GM18870 (cell line): ENCODE data around the gene PCBP2.
A peak's percentile ranks its signal among the peaks of the same experiment; 100 is the strongest.
"Not testable (repeated sequence)": the region's sequence is repeated elsewhere in the genome, so short reads cannot be mapped to it uniquely, and the experiment has no call there.

ENCODE experiments used
- ATAC-seq: cut with Tn5 transposase; IDR thresholded peaks from one replicate; pipeline ENCODE4 v1.9.1; 2021; ENCODE audit warnings: moderate library complexity; ENCODE audit not compliant: unreplicated experiment

The PCBP2 gene

DNA sequence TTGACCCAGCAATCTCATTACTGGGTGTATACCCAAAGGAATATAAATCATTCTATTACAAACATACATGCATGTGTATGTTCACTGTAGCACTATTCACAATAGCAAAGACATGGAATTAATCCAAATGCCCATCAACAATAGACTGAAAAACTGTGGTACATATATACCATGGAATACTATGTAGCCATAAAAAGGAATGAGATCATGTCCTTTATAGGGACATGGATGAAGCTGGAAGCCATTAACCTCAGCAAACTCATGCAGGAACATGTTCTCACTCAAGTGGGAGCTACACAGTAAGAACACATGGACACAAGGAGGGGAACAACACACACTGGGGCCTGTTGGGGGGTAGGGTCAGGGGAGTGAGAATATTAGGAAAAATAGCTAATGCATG lies 12.3 kb upstream of the PCBP2 start:
- ATAC-seq, result not testable (repeated sequence)

DNA sequence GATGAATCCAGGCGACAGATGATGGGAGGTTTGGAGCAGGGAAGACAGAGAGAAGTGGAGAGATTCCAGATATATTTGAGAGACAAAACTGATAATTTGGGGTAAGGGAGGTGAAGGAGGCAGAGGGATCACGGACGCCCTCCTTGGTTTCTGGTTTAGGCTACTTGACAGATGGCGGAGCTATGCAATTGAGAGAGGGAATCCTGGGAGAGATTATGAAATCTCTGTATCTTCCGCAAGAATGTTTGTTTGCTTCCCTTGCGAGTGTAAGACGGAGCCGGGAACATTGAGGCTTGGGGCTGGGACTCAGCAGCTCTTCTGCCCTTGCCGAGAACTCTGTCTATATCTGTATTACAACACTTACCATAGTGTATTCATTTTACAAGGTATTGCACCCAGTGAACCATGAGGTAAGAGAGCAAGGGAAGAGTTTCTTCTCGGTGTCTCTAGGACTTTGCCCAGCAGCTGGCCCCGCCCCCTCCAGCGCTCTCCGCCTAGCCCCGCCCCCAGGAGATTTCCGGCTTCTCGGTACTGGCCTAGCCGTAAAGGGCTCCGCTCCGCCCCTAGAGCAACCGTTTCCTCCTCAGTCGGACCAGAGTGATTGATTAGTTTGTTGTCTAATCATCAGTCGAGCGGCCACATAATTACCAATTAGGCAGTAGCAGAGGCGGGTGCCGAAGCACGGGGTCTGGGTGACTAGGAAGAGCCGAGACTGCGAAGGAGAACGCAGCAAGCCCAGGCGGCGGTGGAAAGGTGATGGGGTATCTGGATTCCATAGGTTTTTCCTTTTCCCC lies 10.7 kb upstream of the PCBP2 start, which contains the start of gene PRR13:
Gene PRR13 (plus strand): TSS at position 695 of the 794 bp plus-strand sequence. CDS start 981 bp downstream, outside the sequence.
- ATAC-seq, result peak; percentile 96

DNA sequence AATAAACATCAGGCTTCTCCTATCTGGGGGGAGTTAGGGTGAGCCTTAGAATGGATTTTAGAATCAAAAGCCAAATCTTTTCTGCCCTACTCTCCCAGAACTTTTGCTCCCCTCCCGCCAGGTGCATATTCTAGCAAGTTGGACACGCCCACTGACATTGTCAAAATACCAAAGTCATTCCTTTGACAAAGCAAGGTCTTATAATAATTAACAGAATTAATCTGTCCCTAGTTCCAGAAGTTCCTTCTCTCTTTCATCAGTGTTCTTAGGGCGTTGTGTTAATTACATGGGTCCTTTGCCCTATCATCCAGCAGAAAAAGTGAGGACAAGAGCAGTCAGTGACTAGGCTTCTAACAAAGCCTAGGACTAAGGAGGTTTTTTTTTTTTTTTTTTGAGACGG lies 7.9 kb upstream of the PCBP2 start:
- ATAC-seq, result no peak

DNA sequence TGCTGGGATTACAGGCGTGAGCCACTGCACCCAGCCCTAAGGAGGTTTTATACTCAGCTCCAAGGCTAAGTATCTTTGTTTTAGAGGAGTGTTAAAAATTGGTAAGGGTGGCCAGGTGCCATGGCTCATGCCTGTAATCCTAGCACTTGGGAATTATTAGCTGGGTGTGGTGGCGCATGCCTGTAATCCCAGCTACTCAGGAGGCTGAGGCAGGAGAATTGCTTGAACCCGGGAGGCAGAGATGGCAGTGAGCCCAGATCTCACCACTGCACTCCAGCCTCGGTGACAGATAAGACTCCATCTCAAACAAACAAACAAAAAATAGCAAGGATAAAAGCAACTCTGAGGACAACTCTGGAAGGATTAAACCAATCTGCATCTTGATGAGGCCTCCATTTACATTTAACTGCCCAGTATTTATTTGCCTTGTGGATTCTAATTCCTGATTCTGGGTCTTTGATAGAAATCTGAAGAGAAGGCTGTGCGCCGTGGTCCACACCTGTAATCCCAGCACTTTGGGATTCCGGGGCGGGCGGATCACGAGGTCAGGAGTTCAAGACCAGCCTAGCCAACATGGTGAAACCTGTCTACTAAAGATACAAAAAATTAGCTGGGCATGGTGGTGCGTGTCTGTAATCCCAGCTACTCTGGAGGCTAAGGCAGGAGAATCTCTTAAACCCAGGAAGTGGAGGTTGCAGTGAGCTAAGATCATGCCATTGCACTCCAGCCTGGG lies 7.1 kb upstream of the PCBP2 start:
- not testable (repeated sequence) for ATAC-seq

DNA sequence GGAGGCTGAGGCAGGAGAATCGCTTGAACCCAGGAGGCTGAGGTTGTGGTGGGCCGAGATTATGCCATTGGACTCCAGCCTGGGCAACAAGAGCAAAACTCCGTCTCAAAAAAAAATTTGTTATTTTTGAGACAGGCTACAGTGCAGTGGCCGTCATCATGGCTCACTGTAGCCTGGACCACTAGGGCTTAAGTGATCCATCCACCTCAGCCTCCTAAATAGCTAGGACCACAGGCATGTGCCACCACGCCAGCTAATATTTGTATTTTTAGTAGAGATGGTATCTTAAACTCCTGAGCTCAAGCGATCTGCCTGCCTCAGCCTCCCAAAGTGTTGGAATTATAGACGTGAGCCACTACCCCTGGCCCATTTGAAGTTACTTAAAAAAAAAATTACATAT lies 966 bp upstream of the PCBP2 start:
- ATAC-seq, result no peak

DNA sequence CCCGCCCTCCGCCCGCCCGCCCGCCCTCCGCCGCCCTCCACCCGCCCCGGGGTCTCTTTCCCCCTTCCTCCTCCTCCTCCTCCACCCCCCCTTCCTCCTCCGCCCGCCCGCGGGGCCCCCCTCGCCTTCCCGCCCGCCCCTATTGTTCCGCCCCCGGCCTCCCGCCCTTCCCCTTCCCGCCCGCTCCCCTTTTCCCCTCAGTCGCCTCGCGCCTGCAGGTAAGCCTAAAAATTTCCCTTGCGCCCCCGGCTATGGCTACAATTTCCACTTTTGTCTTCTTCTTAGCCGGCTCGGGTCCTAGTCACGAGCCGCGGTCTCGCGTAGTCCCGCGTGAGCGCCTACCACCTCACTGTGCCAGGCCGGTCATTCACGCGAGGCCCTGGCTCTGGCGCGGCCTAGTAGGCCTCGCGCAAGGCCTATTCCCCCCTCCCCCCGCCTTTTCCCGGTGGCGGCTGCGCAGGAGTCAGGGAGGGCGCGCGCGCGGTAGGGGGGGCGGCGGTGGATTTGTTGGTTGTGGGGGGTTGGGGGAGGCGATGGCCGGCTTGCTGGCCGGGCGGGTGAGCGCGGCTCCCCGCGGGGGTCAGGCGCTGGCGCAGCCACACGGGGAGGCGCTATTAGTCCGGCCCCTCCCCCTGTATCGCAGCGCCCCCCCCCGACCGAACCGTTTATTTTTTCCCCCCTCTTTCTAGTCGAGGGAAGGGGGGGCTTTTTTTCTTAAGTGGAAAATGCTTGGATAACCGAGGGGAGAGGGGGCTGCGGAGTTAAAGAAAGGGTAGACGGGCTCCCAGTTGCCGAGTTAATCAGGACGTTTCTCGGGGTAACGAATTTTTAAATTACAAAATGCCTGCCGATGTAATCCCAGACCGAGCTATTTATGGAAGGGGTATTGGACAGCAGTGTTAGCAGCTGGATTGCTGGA lies 516 bp downstream of the PCBP2 start:
- no peak for ATAC-seq

DNA sequence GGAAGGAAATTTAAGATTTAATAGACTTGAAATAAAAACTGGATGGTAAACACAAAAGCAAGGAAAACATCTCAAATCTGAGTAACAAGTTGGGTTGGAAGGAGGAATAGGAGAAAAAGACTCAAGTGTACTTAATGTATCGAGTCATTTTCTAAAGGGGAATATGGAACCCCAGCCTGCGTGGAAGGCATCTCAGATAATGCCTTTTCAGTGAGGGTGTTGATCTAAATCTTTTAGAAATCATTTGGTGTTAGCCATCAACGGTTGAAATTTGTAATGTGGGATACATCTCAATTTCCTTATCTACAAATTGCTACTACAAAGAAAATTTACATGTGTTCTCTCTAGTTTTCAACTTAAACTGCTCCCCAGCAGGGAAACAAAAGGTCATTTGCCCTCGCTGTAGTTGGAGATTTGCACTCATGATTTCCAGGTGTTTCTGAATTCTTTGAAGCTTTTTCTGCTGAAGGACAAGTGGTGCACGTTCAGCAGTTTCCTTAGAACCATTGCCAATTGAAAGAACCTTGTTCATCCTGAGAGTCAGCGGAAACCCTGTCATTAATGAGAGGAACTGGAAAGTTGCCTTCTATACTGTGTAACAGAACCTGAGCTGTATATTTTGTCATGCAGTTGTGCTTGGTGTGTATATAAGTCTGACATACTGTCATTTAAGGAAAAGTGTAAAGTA lies 2.2 kb downstream of the PCBP2 start:
- no peak for ATAC-seq

DNA sequence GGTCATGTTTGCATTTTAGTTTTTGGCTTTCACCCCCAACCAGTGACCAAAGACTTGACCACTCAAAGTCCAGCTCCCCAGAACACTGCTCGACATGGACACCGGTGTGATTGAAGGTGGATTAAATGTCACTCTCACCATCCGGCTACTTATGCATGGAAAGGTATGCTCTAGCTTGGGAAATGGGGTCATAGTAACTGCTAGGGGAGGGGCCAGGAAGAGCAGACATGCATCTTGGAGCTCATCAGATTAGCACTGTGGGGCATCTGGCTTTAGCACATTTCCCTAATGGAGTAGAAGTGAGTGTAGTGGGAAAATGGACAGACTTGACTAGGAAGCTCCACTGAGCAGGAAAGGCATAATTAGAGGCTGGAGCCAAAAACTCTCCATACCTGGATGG lies 2.8 kb downstream of the PCBP2 start:
- ATAC-seq, result no peak

DNA sequence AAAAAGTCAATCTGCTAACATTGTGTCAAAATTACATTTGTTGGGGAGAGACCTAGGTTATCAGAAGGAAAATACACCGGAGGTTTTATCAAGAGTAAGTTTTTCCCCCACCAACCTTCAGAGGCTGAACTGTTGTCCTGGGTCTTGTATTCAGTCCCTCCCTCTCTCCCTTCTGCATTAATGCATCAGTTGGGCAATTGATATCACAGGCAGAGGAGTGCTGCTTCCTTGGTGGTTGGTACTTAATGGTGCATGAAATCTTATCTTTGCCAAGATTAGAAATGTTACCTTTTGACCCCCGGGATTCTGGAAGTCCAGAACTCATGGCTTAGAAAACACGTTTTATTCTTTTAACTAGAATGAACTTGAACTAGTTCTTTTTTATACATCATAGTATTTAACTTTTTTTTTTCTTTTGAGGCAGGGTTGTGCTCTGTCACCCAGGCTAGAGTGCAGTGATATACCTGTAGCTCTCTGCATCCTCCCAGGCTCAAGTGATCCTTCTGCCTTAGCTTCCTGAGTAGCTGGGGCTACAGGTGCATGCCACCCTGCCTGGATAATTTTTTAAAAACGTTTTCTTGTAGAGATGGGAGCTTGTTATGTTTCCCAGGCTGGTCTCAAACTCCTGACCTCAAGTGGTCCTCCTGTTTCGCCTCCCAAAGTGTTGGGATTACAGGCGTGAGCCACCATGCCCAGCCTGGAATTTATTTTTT lies 4.9 kb downstream of the PCBP2 start:
- no peak for ATAC-seq

DNA sequence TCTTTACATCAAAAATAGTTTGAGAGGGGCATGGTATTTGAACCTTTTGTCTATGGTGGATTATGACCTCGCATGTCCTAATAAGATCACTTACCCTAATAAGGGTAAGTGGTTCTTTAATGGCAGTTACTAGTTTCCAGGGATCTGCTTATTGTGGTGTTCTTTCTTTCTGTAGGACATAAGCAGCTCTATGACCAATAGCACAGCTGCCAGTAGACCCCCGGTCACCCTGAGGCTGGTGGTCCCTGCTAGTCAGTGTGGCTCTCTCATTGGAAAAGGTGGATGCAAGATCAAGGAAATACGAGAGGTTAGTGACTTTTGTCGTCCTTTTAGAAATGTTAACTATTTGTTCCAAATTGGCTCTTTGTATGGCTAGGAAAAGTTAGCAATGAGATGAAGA lies 7.2 kb downstream of the PCBP2 start:
- no peak for ATAC-seq

DNA sequence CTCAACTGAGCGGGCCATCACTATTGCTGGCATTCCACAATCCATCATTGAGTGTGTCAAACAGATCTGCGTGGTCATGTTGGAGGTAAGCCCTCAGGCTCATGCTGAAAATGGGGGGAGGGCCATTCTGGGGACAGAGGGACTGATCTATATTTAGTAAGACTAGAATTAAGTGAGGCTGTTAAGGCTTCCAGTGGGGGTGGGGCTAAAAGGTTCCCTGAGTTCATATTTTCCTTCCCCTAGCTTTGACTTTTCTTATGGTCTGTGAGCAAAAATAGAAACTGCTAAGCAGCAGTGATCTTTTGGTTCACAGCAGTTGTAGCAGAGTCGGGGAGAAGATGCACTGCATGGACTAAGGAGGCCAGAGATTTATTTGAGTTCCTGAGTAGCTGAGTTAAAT lies 9.2 kb downstream of the PCBP2 start:
- ATAC-seq, result no peak

DNA sequence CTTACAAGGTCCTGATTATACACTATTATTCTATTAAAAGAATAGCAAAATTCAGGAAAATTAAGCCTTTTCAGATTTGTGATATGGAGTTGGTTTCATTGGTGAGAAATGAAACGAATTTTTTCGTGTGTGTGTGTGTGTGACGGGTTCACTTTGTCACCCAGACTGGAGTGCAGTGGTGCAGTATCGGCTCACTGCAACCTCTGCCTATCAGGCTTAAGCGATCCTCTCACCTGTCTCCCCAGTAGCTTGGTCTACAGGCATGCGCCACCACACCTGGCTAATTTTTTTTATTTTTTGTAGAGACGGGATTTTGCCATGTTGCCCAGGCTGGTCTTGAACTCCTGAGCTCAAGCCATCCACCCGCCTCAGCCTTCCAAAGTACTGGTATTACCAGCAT lies 9.7 kb downstream of the PCBP2 start:
- ATAC-seq, result no peak

DNA sequence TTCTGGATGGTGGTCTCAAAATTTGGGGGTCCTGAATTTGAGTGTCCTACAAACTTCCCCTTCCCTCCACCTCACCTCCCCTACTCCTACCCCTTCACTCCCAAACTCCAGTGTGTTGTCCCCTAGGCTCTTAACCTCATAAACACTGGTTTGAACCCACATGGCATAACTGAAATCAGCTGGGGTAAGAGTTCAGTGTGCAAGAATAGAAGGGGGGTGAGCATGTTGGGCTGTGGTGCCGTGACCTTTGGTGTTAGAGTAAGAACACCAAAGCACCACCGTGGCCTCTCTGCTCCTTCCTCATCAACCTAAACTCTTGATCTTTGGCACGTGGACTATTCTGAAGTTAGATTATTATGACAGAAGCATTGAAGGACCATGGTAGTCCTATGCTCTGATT lies 11.0 kb downstream of the PCBP2 start:
- no peak for ATAC-seq

DNA sequence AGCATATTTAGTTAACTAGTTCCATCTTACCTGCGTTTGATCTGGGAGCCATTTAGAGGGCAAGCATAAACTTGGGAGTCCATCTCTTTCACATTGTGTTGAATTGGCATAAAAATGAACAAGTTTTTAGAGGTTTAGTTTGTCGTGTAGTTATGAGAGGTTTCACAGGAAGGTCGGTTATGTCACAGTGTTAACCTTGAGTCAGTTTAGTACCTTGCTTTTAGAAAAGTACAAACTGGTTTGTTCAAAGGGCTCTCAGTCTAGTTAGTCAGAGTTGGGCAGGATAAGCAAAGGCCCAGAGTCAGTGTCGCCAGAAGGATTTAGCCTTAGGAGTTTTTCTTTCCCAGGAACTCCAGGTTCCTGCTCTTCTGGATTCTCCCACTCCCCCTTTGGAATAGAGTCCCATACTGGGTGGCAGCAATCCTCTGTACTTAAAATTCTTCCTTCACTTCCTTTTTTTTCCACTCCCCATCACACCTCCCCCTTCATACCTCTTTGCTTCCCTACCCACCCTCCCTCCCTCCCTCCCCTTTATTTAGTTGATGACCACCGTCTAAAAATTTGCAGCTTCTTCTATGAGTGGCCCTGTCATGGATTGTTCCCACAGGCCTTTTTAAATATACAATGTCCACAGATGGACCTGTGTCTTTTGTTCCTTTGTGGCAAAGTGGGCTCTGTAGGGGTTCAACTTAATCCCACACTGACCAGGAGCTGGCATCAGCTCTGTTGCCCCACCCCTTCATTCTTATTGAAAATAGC lies 12.1 kb downstream of the PCBP2 start:
- ATAC-seq, result no peak

DNA sequence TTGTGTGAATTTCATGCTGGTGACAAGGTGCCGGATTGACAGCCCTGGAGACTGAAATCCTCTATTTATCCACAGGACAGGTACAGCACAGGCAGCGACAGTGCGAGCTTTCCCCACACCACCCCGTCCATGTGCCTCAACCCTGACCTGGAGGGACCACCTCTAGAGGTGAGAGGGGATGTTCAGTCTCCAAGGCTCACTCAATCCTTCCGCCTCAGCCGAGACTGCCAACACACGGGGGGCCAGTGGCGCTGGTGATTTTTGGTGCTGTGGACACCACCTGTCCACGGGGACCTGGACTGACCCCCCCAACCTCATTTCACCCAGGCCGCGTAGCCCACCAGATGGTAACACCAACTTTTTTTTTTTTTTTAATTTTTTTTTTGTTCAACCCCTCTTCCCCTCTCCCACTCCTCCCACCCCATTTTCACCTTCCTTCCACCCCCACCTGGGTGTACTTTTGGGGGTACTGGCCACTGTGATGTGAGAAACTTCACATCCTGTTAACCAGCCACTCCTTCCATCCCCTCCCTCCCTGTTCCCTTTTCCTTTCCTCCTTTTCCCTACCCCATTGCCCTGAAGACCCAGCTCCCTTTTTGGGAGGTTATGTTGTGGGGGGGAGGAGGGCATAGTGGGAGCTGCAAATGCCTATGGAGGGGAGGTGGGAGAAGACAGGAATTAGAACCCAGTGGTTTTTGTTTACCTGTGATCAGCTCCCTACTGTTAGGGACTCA lies 12.9 kb downstream of the PCBP2 start:
- no peak for ATAC-seq

DNA sequence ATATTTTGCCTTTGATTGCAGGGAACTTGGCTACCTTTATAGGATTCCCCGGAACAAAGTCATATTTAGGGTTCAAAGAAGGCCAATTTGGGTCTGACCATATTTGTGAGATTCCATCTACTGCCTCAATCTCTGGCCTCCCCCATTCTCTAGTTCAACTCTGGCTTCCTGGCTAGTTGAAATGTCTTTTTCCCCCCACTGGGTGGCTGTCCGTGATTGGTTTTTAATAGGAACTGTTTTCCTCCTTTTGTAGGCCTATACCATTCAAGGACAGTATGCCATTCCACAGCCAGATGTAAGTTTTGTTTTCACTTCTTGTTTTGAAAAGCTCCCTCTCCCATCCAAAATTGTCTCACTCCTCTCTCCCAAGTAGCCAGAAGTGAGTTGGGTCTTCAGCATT lies 13.8 kb downstream of the PCBP2 start:
- no peak for ATAC-seq

DNA sequence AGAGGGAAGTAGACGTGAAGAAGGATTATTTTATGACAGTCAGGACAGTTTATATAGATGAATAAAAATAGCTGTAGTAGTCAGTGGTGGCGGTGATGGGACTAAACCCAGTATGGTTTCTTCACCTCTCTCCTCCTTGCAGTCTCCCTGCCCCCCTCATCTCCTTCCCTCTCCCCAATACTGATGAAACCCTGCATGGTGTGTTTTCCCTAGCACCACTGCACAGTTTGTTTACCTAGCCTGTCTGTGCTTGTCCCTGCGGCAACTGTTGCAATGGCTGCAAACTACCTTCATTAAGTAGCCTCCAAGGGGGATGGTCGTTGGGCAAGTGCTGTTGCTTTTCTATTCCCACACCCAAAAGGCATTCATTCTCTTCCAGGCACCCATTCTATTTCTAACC lies 14.7 kb downstream of the PCBP2 start:
- no peak for ATAC-seq

DNA sequence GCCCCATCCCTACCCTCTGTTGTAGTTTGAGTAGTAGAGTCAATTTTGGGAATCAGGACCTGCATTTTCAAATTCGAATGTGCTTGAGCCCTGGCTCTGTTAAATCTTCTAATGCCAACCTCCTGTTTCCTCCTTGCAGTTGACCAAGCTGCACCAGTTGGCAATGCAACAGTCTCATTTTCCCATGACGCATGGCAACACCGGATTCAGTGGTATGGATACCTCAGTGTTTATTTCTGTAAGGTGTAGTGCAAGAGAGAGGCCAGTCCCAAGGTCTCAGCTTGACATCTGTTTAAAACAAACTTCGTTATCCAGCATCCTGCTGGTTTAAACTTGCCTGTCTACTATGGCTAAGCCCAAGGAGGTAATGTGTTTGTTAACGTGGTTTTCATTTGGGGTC lies 15.2 kb downstream of the PCBP2 start:
- ATAC-seq, result no peak

DNA sequence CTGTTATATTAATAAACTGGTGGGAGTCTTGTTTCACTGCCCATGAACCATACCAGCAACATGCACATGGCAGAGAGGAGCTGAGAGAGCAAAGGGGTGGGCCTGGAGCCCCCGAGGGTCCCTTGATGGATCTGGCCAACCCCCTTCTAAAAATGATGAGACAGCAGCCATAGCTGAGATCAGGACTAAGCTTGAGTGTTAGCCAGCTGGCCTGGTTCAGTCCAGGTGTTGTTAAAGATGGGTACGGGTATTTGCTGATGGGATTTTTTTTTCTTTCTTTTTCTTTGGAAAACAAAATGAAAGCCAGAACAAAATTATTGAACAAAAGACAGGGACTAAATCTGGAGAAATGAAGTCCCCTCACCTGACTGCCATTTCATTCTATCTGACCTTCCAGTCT lies 16.0 kb downstream of the PCBP2 start:
- no peak for ATAC-seq
